ENCODE measurements around the gene CSRP1. TPM values are rescaled to one million over a fixed set of nuclear protein-coding genes. Genes with fewer than 3 reads are reported as not detected.
"Not testable (repeated sequence)": the region's sequence is repeated elsewhere in the genome, so short reads cannot be mapped to it uniquely, and the experiment has no call there.

The CSRP1 gene
- total RNA-seq, result 152 TPM

- DNase-seq, result peak; percentile 87
Observed at GRCh38 chr1:201506557-201507359, at the start of gene CSRP1. TSS of gene CSRP1 (minus strand) at chr1:201507123. CDS start at chr1:201496303, 10,820 bp downstream.

- DNase-seq, result no peak
Observed at GRCh38 chr1:201555593-201555945, 48.6 kb upstream of the CSRP1 start.

- DNase-seq, result no peak
Observed at GRCh38 chr1:201554789-201555592, 48.1 kb upstream of the CSRP1 start.

GRCh38 chr1:201554190-201554600, 47.3 kb upstream of the CSRP1 start:
- no peak for DNase-seq

GRCh38 chr1:201553496-201554189, 46.7 kb upstream of the CSRP1 start:
- no peak for DNase-seq

GRCh38 chr1:201552941-201553351, 46.0 kb upstream of the CSRP1 start:
- no peak for DNase-seq

- no peak for DNase-seq
Observed at GRCh38 chr1:201551877-201552731, 45.2 kb upstream of the CSRP1 start.

GRCh38 chr1:201551096-201551495, 44.2 kb upstream of the CSRP1 start:
- no peak for DNase-seq

- DNase-seq, result not testable (repeated sequence)
Observed at GRCh38 chr1:201549522-201549921, 42.6 kb upstream of the CSRP1 start.

GRCh38 chr1:201545851-201546492, 39.0 kb upstream of the CSRP1 start:
- no peak for DNase-seq

GRCh38 chr1:201544710-201545109, 37.8 kb upstream of the CSRP1 start:
- DNase-seq, result no peak

- no peak for DNase-seq
Observed at GRCh38 chr1:201543871-201544642, 37.1 kb upstream of the CSRP1 start.

- DNase-seq, result peak; percentile 73
Observed at GRCh38 chr1:201542309-201543035, 35.5 kb upstream of the CSRP1 start.

GRCh38 chr1:201540846-201541735, 34.2 kb upstream of the CSRP1 start:
- no peak for DNase-seq

GRCh38 chr1:201539561-201540431, 32.9 kb upstream of the CSRP1 start:
- DNase-seq, result peak; percentile 76

- DNase-seq, result peak; percentile 82
Observed at GRCh38 chr1:201538612-201539551, 32.0 kb upstream of the CSRP1 start, which contains the start of gene NAV1. TSS of gene NAV1 (plus strand) at chr1:201539127. CDS start at chr1:201622885, 83,758 bp downstream.

All from tongue (tissue), 2 donors.